ENCODE data around the gene PATZ1.
"Not testable (repeated sequence)": the region's sequence is repeated elsewhere in the genome, so short reads cannot be mapped to it uniquely, and the experiment has no call there.

PATZ1 gene, protein sequence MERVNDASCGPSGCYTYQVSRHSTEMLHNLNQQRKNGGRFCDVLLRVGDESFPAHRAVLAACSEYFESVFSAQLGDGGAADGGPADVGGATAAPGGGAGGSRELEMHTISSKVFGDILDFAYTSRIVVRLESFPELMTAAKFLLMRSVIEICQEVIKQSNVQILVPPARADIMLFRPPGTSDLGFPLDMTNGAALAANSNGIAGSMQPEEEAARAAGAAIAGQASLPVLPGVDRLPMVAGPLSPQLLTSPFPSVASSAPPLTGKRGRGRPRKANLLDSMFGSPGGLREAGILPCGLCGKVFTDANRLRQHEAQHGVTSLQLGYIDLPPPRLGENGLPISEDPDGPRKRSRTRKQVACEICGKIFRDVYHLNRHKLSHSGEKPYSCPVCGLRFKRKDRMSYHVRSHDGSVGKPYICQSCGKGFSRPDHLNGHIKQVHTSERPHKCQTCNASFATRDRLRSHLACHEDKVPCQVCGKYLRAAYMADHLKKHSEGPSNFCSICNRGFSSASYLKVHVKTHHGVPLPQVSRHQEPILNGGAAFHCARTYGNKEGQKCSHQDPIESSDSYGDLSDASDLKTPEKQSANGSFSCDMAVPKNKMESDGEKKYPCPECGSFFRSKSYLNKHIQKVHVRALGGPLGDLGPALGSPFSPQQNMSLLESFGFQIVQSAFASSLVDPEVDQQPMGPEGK

GRCh38 chr22:31346255-31346732 lies at the start of gene PATZ1:
Gene PATZ1, minus strand, starts transcription at chr22:31346346. Its CDS starts 744 bp downstream, at chr22:31345602.
- peak; percentile 56 to 60 for DNase-seq (ENCODE audit: low read depth in 2 of 2)

DNA sequence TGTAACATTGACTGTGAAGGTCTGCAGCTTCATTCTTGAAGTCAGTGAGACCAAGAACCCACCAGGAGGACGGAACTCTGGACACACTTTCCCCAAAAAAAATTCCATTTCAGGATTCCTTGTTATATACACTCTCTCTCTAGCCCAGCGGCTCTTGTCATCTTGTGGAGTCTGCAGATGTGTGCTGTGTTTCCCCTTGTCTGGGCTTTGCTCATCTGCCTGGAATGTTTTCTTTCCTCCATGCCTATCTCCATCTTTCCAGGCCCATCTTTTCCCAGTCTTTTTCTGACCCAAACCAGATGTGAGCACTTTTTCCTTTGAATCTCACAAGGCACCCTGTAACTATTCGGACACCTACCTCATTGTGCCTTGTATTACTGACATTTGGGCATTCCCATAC lies 48.2 kb upstream of the PATZ1 start:
- DNase-seq (ENCODE audit: low read depth in 2 of 2): no peak

- no peak for DNase-seq (ENCODE audit: low read depth in 2 of 2)
Measured at GRCh38 chr22:31393893-31394292, 47.7 kb upstream of the PATZ1 start.

GRCh38 chr22:31378651-31379050 lies 32.5 kb upstream of the PATZ1 start:
- not testable (repeated sequence) for DNase-seq (ENCODE audit: low read depth in 2 of 2)

DNA sequence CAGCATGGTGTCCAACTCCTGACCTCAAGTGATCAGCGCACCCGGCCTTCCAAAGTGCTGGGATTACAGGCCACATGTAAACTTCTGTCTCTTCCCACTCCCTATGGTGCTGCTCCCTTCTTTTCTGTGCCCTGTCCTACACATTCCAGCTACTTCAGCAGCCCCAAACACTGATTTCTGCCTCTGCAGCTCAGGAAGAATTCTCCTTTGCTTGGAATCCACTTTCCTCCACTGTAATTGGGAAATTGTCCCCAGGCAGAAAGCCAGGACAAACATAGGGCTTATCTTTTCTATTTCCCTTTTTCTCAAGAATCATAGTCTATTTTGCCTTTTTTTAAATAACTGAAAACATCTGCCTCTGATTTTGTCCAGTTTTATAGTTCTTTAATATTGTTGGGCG lies 32.0 kb upstream of the PATZ1 start:
- DNase-seq (ENCODE audit: low read depth in 2 of 2): no peak

- no peak for DNase-seq (ENCODE audit: low read depth in 2 of 2)
Measured at GRCh38 chr22:31377612-31378011, 31.5 kb upstream of the PATZ1 start.

DNA sequence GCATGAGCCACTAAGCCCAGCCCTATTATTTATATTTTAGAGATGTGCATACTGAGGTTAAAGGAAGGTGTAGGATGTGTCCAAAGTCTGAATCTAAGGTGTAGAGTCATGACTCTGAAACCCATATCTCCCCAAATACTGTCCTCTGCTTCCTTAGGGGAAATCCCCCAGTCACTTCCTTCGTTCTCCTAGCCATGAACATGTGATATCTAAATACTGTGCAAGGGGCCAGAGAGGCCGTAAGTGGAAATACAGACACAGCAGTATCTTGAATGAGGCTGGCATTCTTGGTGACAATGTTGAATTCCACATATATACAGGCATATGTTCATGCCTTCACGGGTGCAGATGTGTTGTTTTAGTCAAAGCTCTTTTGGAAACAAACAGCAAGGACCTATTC lies 21.3 kb upstream of the PATZ1 start:
- no peak for DNase-seq (ENCODE audit: low read depth in 2 of 2)

DNA sequence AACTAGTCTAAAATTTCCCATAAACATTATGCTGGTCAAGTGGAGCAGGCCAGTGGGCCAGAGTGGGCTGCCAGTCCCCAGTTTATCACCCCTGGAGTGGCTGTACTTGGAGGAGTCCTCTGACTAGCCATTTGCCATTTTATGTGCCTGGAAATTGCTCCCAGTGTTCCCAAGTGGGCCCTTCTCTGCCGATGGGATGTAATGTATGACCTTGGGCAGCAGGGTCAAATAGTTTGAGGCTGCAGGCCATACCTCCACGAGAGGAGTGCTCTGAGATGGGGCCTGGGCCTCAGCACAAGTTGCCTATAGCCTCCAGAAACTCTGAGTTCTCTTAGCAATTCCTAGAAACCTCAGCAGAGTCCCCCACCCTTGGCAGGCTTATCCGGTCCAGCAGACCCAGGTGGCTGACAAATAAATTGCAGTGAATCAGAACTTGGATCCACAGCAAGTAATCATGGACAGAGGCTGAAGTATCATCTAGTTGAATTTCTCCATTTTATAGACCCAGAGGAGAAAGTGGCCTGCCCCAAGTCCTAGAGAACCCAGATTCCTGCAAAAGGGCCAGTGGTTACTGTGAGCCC lies 17.8 kb upstream of the PATZ1 start:
- DNase-seq (ENCODE audit: low read depth in 2 of 2): no peak

DNA sequence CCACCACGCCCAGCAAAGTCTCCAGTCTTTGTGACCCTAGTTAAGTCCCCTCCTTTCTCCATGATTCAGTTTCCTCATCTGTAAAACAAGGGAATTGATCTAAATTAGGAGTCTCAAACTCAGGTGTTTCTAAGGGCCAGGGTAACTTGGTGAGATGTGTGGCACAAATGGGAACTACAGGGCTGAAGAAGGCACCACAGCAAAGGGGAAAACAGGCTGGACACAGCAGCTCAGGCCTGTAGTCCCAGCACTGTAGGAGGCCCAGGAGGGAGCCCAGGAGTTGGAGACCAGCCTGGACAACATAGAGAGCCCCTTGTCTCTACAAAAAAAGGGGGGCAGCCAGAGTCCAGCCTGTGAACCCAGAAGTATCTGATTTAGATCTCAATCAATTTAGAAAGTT lies 15.6 kb upstream of the PATZ1 start:
- no peak for DNase-seq (ENCODE audit: low read depth in 2 of 2)

GRCh38 chr22:31360029-31360428 lies 13.9 kb upstream of the PATZ1 start:
- no peak for DNase-seq (ENCODE audit: low read depth in 2 of 2)

GRCh38 chr22:31354515-31354914 lies 8.4 kb upstream of the PATZ1 start:
- DNase-seq (ENCODE audit: low read depth in 2 of 2): no peak

- no peak for DNase-seq (ENCODE audit: low read depth in 2 of 2)
Measured at GRCh38 chr22:31350410-31350863, 4.3 kb upstream of the PATZ1 start.

- DNase-seq (ENCODE audit: low read depth in 2 of 2): no peak
Measured at GRCh38 chr22:31349960-31350359, 3.8 kb upstream of the PATZ1 start.

GRCh38 chr22:31348766-31349165 lies 2.6 kb upstream of the PATZ1 start:
- no peak for DNase-seq (ENCODE audit: low read depth in 2 of 2)

GRCh38 chr22:31348009-31348337 lies 1.8 kb upstream of the PATZ1 start:
- not testable (repeated sequence) for DNase-seq (ENCODE audit: low read depth in 2 of 2)

- peak; percentile 53 to 65 for DNase-seq (ENCODE audit: low read depth in 2 of 2)
Measured at GRCh38 chr22:31347251-31348008, 1.3 kb upstream of the PATZ1 start.

GRCh38 chr22:31346733-31347250 lies 646 bp upstream of the PATZ1 start:
- DNase-seq (ENCODE audit: low read depth in 2 of 2): peak in 1 of 2 donors; percentile 19

- peak; percentile 84 to 85 for DNase-seq (ENCODE audit: low read depth in 2 of 2)
Measured at GRCh38 chr22:31345331-31346254, 553 bp downstream of the PATZ1 start.

GRCh38 chr22:31344578-31345330 lies 1.4 kb downstream of the PATZ1 start:
- no peak for DNase-seq (ENCODE audit: low read depth in 2 of 2)

DNA sequence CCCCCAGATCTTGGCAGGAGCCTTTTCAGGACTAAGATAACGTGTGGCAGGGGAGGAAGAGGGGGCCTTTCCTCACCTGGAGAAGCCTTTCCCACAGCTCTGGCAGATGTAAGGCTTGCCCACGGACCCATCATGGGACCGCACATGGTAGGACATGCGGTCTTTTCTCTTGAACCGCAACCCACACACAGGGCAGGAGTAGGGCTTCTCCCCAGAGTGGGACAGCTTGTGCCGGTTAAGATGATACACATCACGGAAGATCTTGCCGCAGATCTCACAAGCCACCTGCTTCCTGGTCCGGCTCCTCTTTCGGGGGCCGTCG lies 1.9 kb downstream of the PATZ1 start:
- no peak for DNase-seq (ENCODE audit: low read depth in 2 of 2)
